NCI-H82 (cell line): ENCODE measurements around the gene AZU1.
"Not testable (repeated sequence)": the region's sequence is repeated elsewhere in the genome, so short reads cannot be mapped to it uniquely, and the experiment has no call there.

Experiments
- DNase-seq: peaks from one replicate; lab custom pipeline; 2025; lab: John Stamatoyannopoulos, UW

AZU1 gene

DNA sequence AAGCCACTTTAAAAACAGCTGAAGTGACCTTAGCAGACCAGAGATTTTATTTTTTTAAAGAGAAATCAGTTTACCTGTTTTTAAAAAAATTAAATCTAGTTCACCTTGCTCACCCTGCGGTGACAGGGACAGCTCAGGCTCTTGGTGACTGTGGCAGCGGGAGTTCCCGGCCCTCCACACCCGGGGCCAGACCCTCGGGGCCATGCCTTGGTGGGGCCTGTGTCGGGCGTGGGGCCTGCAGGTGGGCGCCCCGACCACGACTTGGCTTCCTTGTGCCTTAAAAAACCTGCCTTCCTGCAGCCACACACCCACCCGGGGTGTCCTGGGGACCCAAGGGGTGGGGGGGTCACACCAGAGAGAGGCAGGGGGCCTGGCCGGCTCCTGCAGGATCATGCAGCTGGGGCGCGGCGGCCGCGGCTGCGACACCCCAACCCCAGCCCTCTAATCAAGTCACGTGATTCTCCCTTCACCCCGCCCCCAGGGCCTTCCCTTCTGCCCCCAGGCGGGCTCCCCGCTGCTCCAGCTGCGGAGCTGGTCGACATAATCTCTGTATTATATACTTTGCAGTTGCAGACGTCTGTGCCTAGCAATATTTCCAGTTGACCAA, 16.7 kb upstream of the AZU1 start:
- no peak for DNase-seq

DNA sequence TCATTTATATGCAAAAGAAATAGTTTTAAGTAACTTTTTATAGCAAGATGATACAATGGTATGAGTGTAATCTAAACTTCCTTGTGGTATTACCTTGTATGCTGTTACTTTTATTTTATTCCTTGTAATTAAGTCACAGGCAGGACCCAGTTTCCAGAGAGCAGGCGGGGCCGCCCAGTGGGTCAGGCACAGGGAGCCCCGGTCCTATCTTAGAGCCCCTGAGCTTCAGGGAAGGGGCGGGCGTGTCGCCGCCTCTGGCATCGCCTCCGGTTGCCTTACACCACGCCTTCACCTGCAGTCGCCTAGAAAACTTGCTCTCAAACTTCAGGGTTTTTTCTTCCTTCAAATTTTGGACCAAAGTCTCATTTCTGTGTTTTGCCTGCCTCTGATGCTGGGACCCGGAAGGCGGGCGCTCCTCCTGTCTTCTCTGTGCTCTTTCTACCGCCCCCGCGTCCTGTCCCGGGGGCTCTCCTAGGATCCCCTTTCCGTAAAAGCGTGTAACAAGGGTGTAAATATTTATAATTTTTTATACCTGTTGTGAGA, 16.1 kb upstream of the AZU1 start:
- no peak for DNase-seq

DNA sequence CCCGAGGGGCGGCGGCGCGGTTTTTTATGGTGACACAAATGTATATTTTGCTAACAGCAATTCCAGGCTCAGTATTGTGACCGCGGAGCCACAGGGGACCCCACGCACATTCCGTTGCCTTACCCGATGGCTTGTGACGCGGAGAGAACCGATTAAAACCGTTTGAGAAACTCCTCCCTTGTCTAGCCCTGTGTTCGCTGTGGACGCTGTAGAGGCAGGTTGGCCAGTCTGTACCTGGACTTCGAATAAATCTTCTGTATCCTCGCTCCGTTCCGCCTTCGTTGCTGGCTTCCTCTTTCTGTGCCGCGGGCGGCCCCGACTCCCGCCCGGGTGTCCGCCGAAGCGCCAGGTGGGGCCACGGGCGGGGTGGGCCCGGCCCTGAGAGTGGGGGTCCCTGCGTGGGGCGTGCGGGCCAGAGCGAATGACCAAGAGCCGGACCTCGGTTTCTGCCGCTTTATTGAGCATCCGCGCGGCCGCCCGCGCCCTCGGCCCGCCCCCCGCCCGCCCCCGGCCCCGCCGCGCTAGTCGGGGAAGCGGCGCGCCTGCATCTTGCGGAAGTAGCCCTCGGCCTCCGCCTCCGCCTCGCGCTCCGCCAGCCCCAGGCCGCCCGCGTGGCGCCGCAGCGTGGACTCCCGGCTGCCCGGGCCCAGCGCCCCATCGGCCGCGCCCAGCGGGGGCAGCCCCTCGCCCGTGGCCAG, 15.4 kb upstream of the AZU1 start:
- peak; percentile 30 for DNase-seq

DNA sequence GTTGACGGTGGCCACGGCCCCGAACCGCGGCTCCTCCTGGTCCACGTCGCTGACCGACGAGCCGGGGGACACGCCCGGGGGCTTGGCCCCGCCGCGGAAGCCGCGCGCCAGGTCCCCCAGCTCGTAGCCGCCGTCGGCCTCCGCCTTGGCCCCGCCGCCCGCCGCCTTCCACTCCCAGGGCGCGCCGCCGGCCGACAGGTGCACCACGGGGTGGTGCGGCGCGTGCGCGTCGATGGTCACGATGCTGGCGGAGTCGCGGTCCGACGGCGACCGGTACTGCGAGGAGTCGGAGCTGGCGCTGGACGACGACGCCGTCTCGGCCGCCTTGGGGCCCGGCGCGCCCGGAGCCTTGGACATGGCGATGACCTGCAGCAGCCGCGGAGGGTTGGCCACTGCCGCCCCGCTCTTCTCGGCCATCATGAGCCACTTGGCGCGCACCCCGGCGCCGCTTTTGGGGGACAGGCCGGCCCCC, 14.9 kb upstream of the AZU1 start:
- DNase-seq = no peak

DNA sequence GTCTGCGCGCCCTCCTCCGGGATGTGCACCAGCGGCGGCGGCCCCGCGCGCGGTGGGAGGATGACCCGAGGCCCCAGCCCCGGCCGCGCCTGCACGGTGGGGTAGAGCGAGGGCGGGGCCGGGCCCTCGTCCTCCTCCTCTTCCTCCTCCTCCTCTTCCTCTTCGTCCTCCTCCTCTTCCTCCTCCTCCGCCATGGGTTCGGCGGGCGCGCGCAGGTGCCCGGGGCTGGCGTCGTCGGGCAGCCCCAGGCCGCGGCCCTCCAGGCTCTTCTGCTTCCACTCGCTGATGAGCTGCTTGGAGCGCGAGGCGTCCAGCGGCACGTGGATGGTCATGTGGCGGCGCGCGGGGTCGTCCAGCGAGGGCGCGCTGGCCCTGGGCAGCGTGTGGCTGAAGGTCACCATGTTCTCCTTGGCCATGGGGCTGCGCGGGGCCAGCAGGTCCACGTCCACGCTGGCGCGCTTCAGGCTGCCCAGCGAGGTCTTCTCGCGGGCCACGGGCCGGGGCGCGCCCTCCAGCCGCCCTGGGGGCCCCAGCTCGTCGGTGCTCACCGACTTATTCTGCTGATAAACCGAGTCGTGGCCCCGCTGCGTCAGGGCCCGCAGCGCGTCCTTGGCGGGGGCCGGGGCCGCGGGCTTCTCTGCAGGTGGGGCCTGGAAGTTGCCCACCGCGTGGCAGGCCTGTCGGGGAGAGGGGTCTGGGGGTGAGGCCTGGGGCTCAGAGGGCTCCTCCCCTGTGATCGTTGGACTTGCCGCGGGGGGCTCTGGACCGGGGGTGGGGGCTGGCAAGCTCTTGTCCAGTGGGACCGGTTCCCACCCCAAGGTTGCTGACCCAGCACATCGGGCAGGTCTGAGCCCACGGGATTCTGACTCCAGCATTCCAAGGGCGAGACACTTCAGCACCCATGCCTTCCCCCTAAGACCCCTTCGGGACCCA, 14.2 kb upstream of the AZU1 start:
- DNase-seq = no peak

DNA sequence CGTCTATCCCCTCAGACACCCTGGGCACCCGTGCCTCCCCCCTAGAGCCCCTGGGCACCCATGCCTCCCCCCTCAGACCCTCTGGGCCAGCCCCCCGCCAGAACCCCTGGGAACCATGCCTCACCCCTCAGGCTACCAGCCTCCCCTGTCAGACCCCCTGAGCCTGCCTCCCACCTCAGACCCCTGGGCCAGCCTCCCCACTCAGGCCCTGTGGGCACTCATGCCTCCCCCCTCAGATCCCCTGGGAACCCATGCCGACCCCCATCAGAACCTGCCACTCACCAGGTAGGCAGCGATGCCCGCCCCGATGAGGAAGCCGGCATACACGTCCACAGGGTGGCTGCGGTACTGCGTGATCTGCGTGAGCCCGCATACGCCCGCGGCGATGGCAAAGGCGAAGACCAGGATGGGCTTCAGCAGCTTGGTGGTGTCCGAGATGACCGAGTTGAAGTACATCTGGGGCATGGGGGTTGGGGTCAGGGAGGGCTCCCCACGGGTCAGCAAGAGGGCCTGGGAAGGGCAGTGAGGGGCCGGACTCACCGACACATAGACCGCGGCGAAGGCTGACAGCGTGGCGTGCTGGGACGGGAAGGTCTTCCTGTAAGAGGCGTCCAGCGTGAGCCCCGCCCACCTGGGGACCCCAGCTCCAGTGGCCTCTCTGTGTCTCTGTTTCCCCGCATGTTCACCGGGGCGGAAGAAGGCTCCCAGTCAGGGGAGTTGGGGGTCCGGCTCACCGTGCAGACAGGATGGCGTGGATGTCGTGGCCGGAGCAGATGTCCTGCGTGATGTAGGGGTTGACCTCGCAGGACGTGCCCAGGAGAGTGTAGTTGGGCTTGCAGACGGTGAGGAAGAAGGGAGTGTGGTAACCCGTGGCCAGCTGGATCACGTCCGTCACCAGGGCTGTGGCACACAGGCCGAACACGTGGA, 13.2 kb upstream of the AZU1 start:
- DNase-seq = no peak

DNA sequence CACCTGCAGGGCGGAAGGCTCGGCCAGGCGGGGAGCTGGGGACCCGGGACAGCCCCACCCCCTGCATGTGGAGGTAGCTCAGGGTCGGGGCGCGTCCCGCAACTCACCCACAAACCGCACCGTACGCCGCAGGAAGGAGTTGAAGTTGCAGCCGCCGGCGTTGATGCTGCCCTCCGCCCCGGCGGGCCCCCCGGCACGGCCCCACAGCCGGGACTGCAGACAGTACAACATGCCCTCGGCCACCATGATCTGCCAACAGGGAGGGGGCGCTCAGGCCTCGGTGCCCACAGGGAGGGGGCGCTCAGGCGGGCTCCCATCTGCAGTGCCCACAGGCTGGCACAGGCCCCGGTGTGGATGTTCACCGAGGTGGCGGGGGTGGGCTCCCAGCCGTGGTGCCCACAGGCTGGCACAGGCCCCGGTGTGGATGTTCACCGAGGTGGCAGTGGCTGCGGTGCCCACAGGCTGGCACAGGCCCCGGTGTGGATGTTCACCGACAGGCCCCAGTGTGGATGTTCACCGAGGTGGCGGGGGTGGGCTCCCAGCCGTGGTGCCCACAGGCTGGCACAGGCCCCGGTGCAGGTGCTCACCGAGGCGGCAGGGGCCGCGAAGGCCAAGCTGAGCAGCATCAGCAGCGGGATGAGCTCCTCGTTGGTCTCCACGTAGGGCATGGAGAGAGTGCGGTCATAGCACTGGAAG, 12.4 kb upstream of the AZU1 start:
- DNase-seq = no peak

DNA sequence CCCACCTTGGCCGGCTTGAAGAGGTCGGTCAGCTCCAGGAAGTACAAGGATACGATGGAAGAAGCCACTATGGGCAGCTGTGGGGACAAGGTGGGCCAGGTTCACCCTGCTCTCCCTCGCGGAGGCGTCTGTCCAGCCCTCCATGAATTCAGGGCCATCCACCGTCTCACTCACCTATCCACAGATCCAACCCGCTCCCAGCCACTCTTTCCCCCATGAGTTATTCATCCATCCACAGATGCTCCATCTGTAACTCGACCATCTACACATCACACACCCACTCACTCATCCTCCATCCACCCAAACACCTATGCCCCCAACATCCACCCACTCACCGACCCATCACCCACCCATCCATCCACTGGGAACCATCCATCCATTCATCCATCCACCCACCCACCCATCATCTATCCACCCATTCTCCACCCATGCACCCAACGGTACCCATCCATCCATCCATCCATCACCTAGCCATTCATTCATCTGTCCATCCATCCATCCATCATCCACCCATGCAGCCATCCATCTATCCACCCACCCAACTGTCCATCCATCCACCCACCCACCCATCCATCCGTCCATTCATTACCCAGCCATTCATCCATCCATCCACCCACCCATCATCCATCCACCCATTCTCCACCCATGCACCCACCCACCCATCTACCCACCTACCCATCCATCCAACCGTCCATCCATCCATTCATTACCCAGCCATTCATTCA, 11.7 kb upstream of the AZU1 start:
- DNase-seq = no peak

DNA sequence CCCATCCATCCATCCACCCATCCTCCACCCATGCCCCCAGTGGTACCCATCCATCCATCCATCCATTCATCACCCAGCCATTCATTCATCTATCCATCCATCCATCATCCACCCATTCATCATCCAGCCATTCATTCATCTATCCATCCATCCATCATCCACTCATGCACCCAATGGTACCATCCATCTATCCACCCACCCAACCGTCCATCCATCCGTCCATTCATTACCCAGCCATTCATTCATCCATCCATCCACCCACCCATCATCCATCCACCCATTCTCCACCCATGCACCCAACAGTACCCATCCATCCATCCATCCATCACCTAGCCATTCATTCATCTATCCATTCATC, 11.2 kb upstream of the AZU1 start:
- no peak for DNase-seq

DNA sequence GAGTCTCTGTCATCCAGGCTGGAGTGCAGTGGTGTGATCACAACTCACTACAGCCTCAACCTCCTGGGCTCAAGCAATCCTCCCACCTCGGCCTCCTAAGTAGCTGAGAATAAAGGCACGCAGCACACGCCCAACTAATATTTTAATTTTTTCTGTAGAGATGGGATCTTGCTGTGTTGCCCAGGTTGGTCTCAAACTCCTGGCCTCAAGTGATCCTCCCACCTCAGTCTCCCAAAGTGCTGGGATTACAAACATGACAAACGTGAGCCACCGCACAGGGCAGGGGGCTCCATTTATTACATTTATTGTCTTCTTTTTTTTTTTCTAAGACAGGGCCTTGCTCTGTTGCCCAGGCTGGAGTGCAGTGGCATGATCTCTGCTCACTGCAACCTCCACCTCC, 7.4 kb upstream of the AZU1 start:
- DNase-seq = not testable (repeated sequence)

DNA sequence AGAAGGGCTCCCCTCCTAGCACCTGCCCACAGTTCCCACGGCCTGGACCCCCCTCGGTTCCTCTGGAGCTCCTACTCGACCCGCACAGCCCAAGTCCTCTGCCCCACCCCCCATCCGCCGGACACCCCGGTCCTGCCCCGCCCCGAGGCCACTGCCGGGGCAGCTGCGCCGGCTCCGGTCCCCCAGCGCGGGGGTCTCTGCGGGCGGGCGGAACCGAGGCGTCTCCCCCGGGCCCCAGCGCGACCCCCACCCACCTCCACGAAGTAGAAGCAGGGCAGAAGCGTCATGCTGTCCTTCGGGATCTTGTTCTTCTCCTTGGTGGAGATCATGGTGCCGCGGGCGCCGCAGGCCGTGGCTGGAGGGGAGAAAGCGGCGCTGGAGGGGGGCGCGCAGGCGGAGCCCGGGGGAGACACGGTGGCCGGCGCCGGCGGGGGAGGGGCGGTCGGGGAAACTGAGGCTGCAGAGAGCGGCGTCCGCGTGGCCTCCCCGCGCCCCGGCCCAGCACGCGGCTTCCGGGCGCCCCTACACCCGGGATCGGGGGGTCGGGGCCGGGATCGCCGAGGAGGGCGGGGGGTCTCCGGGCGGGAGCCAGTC, 6.3 kb upstream of the AZU1 start:
- DNase-seq = no peak

DNA sequence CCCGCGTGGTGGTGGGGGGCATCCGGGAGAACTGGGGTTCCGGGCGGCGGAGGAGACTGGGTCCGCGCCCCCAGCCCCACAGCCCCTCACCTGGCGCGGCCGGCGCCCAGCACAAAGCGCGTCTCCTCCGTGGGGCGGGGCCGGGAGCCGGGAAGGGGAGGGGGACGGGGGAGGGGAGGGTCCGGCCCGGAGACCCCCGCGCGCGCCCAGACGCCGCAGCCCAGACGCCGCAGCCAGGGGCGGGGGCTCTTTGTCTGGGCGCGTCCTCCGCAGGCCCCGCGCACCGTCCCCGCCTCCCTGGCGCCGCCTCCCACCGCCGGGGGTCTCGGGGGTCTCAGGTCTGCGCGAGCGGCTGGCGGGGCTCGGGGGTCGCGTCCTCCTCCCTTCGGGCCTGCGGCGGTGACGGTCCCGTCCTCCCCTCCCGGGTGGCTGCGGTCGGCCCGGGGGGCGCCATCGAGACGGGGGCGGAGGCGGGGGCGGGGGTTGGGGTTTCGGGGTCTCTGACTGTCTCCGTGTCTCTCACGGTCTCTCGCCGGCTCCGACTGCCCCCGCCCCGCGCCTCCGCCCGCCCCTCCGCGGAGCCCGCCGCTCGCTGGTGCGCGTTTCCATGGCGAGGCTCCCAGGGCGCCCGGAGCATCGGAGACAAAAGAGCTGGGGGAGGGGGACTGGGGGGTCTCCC, 5.7 kb upstream of the AZU1 start, which contains the start of gene PLPPR3:
TSS of gene PLPPR3 (minus strand) at position 131 of the 679 bp plus-strand sequence. CDS start 396 bp downstream, outside the sequence.
- DNase-seq = no peak

DNA sequence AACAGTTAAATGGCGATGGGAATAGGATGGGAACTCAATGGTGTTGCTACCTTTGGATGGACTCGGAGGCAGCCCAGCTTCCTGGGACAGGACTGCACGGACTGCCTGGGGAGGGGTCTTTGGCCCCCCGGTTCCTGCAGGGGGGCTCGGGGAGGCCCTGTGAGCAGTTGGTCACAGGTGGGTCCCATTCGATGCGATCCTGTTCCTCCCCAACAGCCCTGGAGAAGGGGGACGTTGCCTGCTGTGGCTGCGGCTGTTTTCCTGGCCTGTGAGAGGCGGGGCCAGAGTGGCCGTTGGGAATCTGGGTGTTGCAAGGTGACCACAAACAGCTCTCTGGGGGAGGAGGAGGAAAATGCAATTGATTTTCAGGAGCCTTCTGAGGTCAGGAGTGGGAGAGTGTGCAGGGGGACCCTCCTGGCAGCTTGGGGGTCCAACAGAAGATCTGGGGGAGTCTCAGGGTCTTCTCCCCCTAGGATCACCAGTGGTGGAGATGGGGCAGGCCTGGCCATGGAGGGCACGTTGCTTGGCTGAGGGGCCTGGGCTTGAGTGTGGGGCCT, 4.0 kb upstream of the AZU1 start:
- no peak for DNase-seq

DNA sequence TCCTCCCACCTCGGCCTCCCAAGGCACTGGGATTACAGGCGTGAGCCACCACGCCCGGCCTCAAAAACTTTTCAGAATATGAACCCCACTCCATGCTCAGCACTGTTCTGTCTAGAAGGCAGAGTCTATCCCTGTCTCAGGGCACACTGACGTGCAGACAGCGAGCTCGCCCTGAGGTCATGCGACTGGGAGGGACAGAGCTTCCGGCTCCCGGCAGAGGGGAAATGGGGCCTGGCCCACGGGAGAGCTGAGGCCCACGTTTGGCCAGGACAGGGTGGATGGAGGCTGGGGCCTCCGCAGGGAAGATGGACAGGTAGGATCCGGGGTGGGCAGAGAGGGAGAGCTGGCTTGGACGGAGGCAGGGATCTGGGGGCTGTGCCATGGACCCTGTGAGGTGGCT, 2.8 kb upstream of the AZU1 start:
- DNase-seq = no peak

DNA sequence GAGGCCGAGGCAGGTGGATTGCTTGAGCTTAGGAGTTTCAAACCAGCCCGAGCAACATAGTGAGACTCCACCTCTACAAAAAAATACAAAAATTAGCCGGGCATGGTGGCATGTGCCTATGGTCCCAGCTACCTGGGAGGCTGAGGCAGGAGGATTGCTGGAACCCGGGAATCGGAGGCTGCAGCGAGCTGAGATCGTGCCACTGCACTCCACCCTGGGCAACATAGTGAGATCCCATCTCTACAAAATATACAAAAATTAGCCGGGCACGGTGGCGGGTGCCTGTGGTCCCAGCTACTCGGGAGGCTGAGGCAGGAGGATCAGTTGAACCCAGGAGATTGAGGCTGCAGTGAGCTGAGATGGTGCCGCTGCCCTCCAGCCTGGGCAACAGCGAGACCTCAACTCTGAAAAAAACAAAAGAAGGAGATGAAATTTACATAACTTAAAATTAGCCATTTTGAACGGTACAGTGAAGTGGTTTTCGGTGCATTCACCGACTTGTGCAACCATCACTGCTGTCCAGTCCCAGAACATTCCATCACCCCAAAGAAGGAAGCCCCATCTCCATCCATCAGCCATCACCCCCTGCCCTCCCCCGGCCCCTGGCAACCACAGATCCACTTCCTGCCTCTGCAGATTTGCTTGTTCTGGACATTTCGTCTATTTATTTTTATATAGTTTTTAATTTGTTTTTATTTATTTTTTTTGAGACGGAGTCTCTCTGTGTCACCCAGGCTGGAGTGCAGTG, 1.6 kb upstream of the AZU1 start:
- DNase-seq = no peak

DNA sequence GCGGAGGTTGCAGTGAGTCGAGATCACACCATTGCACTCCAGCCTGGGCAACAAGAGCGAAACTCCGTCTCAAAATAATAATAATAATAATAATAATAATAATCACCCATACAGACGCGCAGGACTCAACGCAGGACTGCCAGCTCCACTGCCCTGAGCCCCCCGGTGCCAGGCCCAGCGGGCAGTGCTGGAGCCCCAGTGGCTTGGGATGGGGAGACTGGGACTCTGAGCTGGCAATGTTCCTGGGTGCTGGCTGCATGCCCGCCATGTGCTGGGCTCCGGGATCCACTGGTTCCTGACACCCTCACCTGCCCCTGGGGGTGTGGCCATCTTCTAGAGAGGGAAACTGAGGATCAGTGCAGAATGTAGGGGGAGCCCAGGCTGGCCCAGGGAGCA, 325 bp upstream of the AZU1 start:
- DNase-seq = no peak

DNA sequence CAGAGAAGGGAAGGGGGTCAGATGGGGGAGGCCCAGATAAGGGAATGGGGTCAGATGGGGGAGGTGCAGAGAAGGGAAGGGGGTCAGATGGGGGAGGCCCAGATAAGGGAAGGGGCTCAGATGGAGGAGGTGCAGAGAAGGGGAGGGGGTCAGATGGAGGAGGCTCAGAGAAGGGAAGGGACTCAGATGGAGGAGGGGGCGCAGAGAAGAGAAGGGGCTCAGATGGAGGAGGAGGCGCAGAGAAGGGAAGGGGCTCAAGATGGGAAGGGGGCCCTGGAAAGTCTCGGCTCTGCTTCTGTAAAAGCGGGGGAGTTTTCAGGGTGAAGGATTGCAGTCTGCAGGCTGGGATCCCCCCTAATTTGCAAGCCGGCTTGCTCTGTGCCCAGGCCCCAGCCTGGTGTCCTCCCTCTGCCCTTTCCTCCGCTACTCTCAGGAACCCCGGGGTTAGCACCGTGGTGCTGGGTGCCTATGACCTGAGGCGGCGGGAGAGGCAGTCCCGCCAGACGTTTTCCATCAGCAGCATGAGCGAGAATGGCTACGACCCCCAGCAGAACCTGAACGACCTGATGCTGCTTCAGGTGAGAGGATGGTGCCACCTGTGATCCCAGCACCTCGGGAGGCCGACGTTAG, 1.6 kb downstream of the AZU1 start:
- no peak for DNase-seq
